RWPE1 (cell line): ENCODE results near the gene NRG3.
"Not testable (repeated sequence)": the region's sequence is repeated elsewhere in the genome, so short reads cannot be mapped to it uniquely, and the experiment has no call there.

ENCODE experiments used
- CTCF ChIA-PET: fragments of 350-600 bp; sonication (Branson Sonifier 250); formaldehyde crosslinking; extraction: SDS; loops from one replicate; lab custom pipeline; 2021; lab: Yijun Ruan, JAX
- POLR2A ChIA-PET: fragments of 400-600 bp; formaldehyde crosslinking; extraction: SDS; loops from one replicate; lab custom pipeline; 2020; ENCODE audit warnings: antibody characterized with exemption; ENCODE audit not compliant: low non-redundant PET; lab: Yijun Ruan, JAX
- DNase-seq: peaks from one replicate; pipeline ENCODE4 v3.0.0; 2012; ENCODE audit warnings: low spot score
- H3K27ac ChIP-seq: fragments of 450-650 bp; 2 replicates; pipeline ENCODE4 v1.5.1; 2017
- TF ChIP-seq, protein P1 (sequence below): fragments of 450-650 bp; conservative IDR thresholded peaks from 2 replicates; pipeline ENCODE4 v1.5.1; 2017; ENCODE audit warnings: low read depth, mild to moderate bottlenecking

NRG3 gene

DNA sequence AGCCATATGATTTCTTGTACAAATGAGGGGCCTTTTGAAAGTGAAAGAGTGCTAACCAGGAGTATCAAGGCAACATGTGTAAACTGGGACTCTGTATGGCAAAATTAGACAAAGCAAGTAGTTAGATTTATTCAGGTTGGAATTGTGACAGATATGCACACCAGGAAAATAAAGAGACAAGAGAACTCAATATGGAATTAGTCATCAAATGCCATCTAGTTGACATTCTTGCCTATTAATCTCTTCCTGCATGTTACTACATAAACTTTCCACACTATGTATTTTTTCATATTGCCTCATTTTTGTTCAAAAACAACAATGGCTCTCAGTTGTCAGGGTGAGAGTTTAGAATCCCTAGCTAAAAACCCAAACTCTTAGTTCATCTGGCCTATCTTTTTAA, 799.0 kb downstream of the NRG3 start:
- CTCF ChIA-PET = no interaction called here
- H3K27ac ChIP-seq = no peak overlapping the region
- TF ChIP-seq, protein P1, sequence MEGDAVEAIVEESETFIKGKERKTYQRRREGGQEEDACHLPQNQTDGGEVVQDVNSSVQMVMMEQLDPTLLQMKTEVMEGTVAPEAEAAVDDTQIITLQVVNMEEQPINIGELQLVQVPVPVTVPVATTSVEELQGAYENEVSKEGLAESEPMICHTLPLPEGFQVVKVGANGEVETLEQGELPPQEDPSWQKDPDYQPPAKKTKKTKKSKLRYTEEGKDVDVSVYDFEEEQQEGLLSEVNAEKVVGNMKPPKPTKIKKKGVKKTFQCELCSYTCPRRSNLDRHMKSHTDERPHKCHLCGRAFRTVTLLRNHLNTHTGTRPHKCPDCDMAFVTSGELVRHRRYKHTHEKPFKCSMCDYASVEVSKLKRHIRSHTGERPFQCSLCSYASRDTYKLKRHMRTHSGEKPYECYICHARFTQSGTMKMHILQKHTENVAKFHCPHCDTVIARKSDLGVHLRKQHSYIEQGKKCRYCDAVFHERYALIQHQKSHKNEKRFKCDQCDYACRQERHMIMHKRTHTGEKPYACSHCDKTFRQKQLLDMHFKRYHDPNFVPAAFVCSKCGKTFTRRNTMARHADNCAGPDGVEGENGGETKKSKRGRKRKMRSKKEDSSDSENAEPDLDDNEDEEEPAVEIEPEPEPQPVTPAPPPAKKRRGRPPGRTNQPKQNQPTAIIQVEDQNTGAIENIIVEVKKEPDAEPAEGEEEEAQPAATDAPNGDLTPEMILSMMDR = no peak
- DNase-seq = no peak
- POLR2A ChIA-PET = no interaction called here

- H3K27ac ChIP-seq, POLR2A ChIA-PET, CTCF ChIA-PET, DNase-seq: not testable (repeated sequence)
Measured at GRCh38 chr10:82677932-82678331, 802.9 kb downstream of the NRG3 start.

- DNase-seq, POLR2A ChIA-PET, H3K27ac ChIP-seq: not testable (repeated sequence)
- CTCF ChIA-PET = interaction anchor here (0.6 kb wide), 1 partner anchor 338 kb away, joined by 3 read pairs; no protein-coding TSS in a partner anchor
Measured at GRCh38 chr10:82678451-82678850, 803.5 kb downstream of the NRG3 start.

- TF ChIP-seq, protein P1 = no peak
- H3K27ac ChIP-seq = no peak overlapping the region
- ChIA-PET POLR2A (no interaction called here), CTCF (interaction anchor here (0.6 kb wide), 2 partner anchors 302 to 1607 kb away, joined by 3 to 7 read pairs; no protein-coding TSS in a partner anchor)
- no peak for DNase-seq
Measured at GRCh38 chr10:82680608-82681007, 805.6 kb downstream of the NRG3 start.

- TF ChIP-seq, protein P1 = no peak
- ChIA-PET POLR2A (no interaction called here), CTCF (no interaction called here)
- no peak for DNase-seq
- no peak overlapping the region for H3K27ac ChIP-seq
Measured at GRCh38 chr10:82683945-82684344, 809.0 kb downstream of the NRG3 start.

DNA sequence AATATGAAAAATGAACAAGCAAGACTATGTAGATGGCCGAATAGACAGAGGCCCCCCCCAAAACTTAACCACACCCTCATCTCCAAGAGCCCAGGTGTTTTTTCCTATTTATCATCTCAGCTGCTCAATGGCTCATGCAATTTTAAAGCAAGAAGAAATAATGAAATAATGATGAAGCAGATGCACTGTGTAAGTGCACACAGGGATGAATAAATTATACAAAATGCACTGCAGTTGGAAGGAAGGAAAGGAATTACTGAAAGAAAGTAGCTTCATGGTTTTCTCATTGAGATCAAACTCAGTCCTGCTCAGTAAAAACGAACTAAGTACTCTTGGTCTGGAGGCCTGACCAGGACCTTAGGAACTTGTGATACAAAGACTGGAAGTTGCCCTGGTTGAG, 810.1 kb downstream of the NRG3 start:
- DNase-seq = no peak
- no peak overlapping the region for H3K27ac ChIP-seq
- CTCF ChIA-PET = interaction anchor here (0.7 kb wide), 1 partner anchor 1761 kb away, joined by 4 read pairs; no protein-coding TSS in a partner anchor
- POLR2A ChIA-PET = no interaction called here
- TF ChIP-seq, protein P1 = no peak

DNA sequence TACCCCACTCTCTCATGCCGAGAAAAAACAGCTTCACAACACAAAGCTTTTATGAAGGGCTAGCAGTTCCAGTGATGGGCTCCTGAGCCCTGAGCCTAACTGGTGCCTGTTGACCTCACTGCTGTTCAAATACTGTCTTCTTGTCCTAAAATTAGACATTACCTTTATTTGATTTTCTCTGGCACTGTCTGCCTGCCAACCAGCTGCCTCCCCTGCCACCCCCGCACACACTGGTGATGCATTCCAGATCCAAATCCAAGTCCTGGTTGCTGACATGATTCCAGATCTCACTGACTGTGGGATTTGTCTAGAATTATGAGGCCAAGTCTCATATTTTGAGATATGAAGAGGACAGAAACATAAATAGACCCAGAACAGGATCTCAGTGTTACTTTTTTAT, 816.2 kb downstream of the NRG3 start:
- CTCF ChIA-PET = no interaction called here
- no peak overlapping the region for H3K27ac ChIP-seq
- TF ChIP-seq, protein P1 = no peak
- POLR2A ChIA-PET = no interaction called here
- DNase-seq = no peak

DNA sequence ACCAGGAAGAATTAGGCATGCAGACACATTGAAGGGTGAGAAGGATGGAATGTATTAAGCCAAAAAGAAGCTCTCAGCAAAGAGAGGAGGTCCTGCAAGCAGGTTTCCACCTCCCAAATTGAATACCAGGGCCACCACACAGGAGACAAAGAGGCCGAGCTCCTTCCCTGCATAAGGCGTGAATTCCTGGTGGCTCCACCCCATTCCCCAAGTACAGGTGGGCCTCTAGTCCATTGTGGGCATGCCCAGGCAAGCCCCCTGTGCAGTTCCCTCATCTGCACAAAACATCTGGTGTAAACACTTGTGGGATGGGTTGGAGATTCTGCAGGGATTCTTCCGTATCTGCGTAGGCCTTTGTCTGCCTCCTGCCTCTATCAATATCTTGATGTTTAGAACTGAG, 817.5 kb downstream of the NRG3 start:
- no peak overlapping the region for H3K27ac ChIP-seq
- TF ChIP-seq, protein P1 = no peak
- CTCF ChIA-PET = no interaction called here
- no peak for DNase-seq
- POLR2A ChIA-PET = no interaction called here
